H1 (cell line): ENCODE measurements around the gene CPXM2.

Experiments
- CBX5 ChIP-seq: fragments of 300-800, 300-1000 bp; sonication (generic); IDR thresholded peaks from 2 replicates; pipeline ENCODE4 v1.7.1; 2016; ENCODE audit warnings: antibody characterized with exemption, low read length, low read depth
- CHD2 ChIP-seq: IDR thresholded peaks from 2 replicates; pipeline ENCODE4 v1.6.1; 2012; ENCODE audit warnings: low read length, improper control_type of control experiment
- NANOG ChIP-seq: IDR thresholded peaks from 2 replicates; pipeline ENCODE4 v1.6.1; 2011; ENCODE audit warnings: low read length, low read depth, mild to moderate bottlenecking, inconsistent platforms; ENCODE audit not compliant: insufficient read depth, poor library complexity, severe bottlenecking
- POLR2AphosphoS5 ChIP-seq: IDR thresholded peaks from 2 replicates; pipeline ENCODE4 v1.6.1; 2011; ENCODE audit warnings: low read depth, low read length
- TF ChIP-seq, protein P1 (sequence below), 3 experiments: IDR thresholded peaks; 1 replicate in 2 of 3; 2 replicates in 1 of 3; pipeline versions ENCODE4 v1.5.1 to v1.6.1; 2011; ENCODE audit warnings: low read length in 3 of 3, mild to moderate bottlenecking in 3 of 3, inconsistent platforms in 2 of 3, low read depth in 1 of 3, moderate library complexity in 1 of 3; ENCODE audit not compliant: insufficient read depth in 1 of 3; ENCODE audit errors: control extremely low read depth in 1 of 3

DNA sequence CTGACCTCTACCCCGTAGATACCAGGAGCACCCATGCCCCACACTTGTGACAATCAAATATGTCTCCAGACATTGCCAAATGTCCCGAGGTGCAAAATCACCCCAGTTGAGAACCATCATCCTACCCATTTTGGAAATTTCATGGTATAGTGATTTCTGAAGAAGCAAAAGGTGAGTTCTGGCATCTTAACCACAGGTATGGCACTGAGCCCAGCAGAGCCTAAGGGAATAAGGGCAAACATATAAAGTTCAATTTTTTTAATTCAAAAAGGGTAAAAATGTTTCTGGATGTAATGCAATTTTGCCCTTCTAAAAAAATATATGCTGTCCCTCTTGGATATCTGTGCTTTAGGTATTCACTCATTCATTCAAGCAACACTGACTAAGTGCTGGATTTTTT lies 30.5 kb upstream of the CPXM2 start:
- TF ChIP-seq CHD2 (no peak), CBX5 (no peak), NANOG (no peak), POLR2AphosphoS5 (no peak)
- TF ChIP-seq, protein P1, sequence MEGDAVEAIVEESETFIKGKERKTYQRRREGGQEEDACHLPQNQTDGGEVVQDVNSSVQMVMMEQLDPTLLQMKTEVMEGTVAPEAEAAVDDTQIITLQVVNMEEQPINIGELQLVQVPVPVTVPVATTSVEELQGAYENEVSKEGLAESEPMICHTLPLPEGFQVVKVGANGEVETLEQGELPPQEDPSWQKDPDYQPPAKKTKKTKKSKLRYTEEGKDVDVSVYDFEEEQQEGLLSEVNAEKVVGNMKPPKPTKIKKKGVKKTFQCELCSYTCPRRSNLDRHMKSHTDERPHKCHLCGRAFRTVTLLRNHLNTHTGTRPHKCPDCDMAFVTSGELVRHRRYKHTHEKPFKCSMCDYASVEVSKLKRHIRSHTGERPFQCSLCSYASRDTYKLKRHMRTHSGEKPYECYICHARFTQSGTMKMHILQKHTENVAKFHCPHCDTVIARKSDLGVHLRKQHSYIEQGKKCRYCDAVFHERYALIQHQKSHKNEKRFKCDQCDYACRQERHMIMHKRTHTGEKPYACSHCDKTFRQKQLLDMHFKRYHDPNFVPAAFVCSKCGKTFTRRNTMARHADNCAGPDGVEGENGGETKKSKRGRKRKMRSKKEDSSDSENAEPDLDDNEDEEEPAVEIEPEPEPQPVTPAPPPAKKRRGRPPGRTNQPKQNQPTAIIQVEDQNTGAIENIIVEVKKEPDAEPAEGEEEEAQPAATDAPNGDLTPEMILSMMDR (IDR thresholded peaks at IDR 0.05; ENCODE audit: control extremely low read depth in 1 of 3, insufficient read depth in 1 of 3, low read depth in 1 of 3, low read length in 3 of 3), result no peak
